Uterus (tissue), 2 donors: ENCODE data around the gene PRSS36.

Experiments
- POLR2A ChIP-seq, 2 donors: fragments of 450-650 bp; IDR thresholded peaks; one replicate each; pipeline ENCODE4 v1.6.1; 2016; ENCODE audit warnings: antibody characterized with exemption in 2 of 2, mild to moderate bottlenecking in 1 of 2, moderate library complexity in 1 of 2
- TF ChIP-seq, protein P1 (sequence below), 4 experiments: fragments of 200-600 bp in 2 of 4; fragments of 450-650 bp in 2 of 4; sonication (generic) in 2 of 4; IDR thresholded peaks; one replicate each; pipeline ENCODE4 v1.5.1; 2016 to 2019; ENCODE audit warnings: antibody characterized with exemption in 4 of 4, mild to moderate bottlenecking in 2 of 4, moderate library complexity in 1 of 4

DNA sequence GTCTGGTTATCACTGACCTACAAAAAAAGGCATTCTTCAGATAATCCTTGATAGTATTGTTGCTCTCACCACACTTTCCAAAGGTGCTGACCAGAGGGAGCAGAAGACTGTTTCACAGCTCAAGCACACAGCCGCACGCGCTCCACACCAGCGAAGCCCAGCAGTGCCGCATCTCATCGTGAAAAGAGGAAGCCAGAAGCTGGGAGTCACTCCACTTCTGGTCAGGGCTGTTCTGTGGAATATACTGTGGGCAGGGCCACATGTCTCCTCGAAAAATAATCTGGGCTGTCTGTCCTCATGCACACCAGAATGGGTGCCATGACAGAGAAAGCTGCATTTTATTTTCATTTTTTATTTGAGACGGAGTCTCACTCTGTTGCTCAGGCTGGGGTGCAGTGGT lies 7.3 kb upstream of the PRSS36 start:
- TF ChIP-seq, protein P1, sequence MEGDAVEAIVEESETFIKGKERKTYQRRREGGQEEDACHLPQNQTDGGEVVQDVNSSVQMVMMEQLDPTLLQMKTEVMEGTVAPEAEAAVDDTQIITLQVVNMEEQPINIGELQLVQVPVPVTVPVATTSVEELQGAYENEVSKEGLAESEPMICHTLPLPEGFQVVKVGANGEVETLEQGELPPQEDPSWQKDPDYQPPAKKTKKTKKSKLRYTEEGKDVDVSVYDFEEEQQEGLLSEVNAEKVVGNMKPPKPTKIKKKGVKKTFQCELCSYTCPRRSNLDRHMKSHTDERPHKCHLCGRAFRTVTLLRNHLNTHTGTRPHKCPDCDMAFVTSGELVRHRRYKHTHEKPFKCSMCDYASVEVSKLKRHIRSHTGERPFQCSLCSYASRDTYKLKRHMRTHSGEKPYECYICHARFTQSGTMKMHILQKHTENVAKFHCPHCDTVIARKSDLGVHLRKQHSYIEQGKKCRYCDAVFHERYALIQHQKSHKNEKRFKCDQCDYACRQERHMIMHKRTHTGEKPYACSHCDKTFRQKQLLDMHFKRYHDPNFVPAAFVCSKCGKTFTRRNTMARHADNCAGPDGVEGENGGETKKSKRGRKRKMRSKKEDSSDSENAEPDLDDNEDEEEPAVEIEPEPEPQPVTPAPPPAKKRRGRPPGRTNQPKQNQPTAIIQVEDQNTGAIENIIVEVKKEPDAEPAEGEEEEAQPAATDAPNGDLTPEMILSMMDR (IDR thresholded peaks at IDR 0.05): no peak
- no peak for TF ChIP-seq POLR2A (IDR thresholded peaks at IDR 0.05)
